Measurements from ENCODE around the gene TFB1M. TPM values are rescaled to one million over a fixed set of nuclear protein-coding genes. Genes with fewer than 3 reads are reported as not detected.
"Not testable (repeated sequence)": the region's sequence is repeated elsewhere in the genome, so short reads cannot be mapped to it uniquely, and the experiment has no call there.

The TFB1M gene
- total RNA-seq, 1 donor from 2014 or later: 7.6 TPM

- Histone ChIP-seq H3K4me1 (no peaks in the 10 kb centered on the region), H3K4me3 (no peak overlapping the region), H3K9me3 (peaks cover 5% of the 10 kb centered on the region), H3K27ac (no peak overlapping the region), H3K27me3 (no peaks in the 10 kb centered on the region), H3K36me3 (no peaks in the 10 kb centered on the region)
- DNase-seq (ENCODE audit: extremely low spot score in 2 of 2): no peak
- TF ChIP-seq CTCF (IDR thresholded peaks at IDR 0.05) (no peak), POLR2A (IDR thresholded peaks at IDR 0.05) (no peak), POLR2AphosphoS5 (IDR thresholded peaks at IDR 0.05; ENCODE audit: insufficient read depth in 1 of 2, low read depth in 1 of 2) (no peak)
- intact Hi-C loops (cut with DNase I): no loop called here
Measured at GRCh38 chr6:155344341-155345006, 30.2 kb upstream of the TFB1M start.

- H3K27ac ChIP-seq: no peak overlapping the region
Measured at GRCh38 chr6:155341130-155341828, 27.0 kb upstream of the TFB1M start.

GRCh38 chr6:155340464-155341129 lies 26.3 kb upstream of the TFB1M start:
- H3K9me3 ChIP-seq: no peaks in the 10 kb centered on the region
- intact Hi-C loops (cut with DNase I): no loop called here
- no peaks in the 10 kb centered on the region for H3K36me3 ChIP-seq
- H3K4me1 ChIP-seq: no peaks in the 10 kb centered on the region
- H3K27me3 ChIP-seq: no peaks in the 10 kb centered on the region
- H3K4me3 ChIP-seq: no peak overlapping the region
- TF ChIP-seq POLR2AphosphoS5 (IDR thresholded peaks at IDR 0.05; ENCODE audit: insufficient read depth in 1 of 2, low read depth in 1 of 2): no peak
- H3K27ac ChIP-seq: no peak overlapping the region
- DNase-seq (ENCODE audit: extremely low spot score in 2 of 2): no peak

More at GRCh38 chr6:155341130-155341828, 27.0 kb upstream of the TFB1M start:
- Histone ChIP-seq H3K4me3 (no peak overlapping the region), H3K27me3 (no peaks in the 10 kb centered on the region), H3K36me3 (no peaks in the 10 kb centered on the region), H3K4me1 (no peaks in the 10 kb centered on the region), H3K9me3 (no peaks in the 10 kb centered on the region)
- intact Hi-C loops (cut with DNase I): no loop called here
- TF ChIP-seq CTCF (IDR thresholded peaks at IDR 0.05): no peak
- TF ChIP-seq POLR2AphosphoS5 (IDR thresholded peaks at IDR 0.05; ENCODE audit: insufficient read depth in 1 of 2, low read depth in 1 of 2): no peak
- no peak for TF ChIP-seq POLR2A (IDR thresholded peaks at IDR 0.05)
- no peak for DNase-seq (ENCODE audit: extremely low spot score in 2 of 2)

- H3K27me3 ChIP-seq; DNase-seq (ENCODE audit: extremely low spot score in 2 of 2); H3K4me1 ChIP-seq; H3K36me3 ChIP-seq; H3K27ac ChIP-seq; intact Hi-C loops (cut with DNase I); H3K9me3 ChIP-seq; H3K4me3 ChIP-seq: not testable (repeated sequence)
Measured at GRCh38 chr6:155339929-155340328, 25.6 kb upstream of the TFB1M start.

GRCh38 chr6:155338237-155338636 lies 24.0 kb upstream of the TFB1M start:
- H3K27me3 ChIP-seq; intact Hi-C loops (cut with DNase I); H3K36me3 ChIP-seq; H3K4me1 ChIP-seq; H3K4me3 ChIP-seq; H3K27ac ChIP-seq; DNase-seq (ENCODE audit: extremely low spot score in 2 of 2); H3K9me3 ChIP-seq: not testable (repeated sequence)

- no peak for TF ChIP-seq POLR2A (IDR thresholded peaks at IDR 0.05)
- no peak for TF ChIP-seq CTCF (IDR thresholded peaks at IDR 0.05)
- no peak for TF ChIP-seq POLR2AphosphoS5 (IDR thresholded peaks at IDR 0.05; ENCODE audit: insufficient read depth in 1 of 2, low read depth in 1 of 2)
- Histone ChIP-seq H3K27me3 (no peaks in the 10 kb centered on the region), H3K4me3 (no peak overlapping the region), H3K27ac (no peak overlapping the region), H3K36me3 (no peaks in the 10 kb centered on the region), H3K9me3 (no peaks in the 10 kb centered on the region), H3K4me1 (no peaks in the 10 kb centered on the region)
- no peak for DNase-seq (ENCODE audit: extremely low spot score in 2 of 2)
- intact Hi-C loops (cut with DNase I): no loop called here
Measured at GRCh38 chr6:155335265-155335664, 21.0 kb upstream of the TFB1M start.

GRCh38 chr6:155334073-155334472 lies 19.8 kb upstream of the TFB1M start:
- intact Hi-C loops (cut with DNase I); H3K36me3 ChIP-seq; H3K27ac ChIP-seq; H3K4me3 ChIP-seq; H3K9me3 ChIP-seq; H3K4me1 ChIP-seq; H3K27me3 ChIP-seq; DNase-seq (ENCODE audit: extremely low spot score in 2 of 2): not testable (repeated sequence)

All from vagina (tissue), 2 donors.